GM11168 (cell line): ENCODE measurements around the gene GHR.
"Not testable (repeated sequence)": the region's sequence is repeated elsewhere in the genome, so short reads cannot be mapped to it uniquely, and the experiment has no call there.

Experiments used
- in situ Hi-C: fragments of 300-500 bp; cut with MboI; formaldehyde crosslinking; loops from one replicate; pipeline ENCODE4 v1.12.0; 2022; ENCODE audit warnings: low sequenced_read_pairs; ENCODE audit not compliant: unreplicated experiment

The GHR gene

GRCh38 chr5:42632354-42632900, 209.2 kb downstream of the GHR start:
- in situ Hi-C loops, result no loop called here

GRCh38 chr5:42634575-42634974, 211.3 kb downstream of the GHR start:
- in situ Hi-C loops, result no loop called here

- in situ Hi-C loops, result no loop called here
Measured at GRCh38 chr5:42636425-42636824, 213.2 kb downstream of the GHR start.

DNA sequence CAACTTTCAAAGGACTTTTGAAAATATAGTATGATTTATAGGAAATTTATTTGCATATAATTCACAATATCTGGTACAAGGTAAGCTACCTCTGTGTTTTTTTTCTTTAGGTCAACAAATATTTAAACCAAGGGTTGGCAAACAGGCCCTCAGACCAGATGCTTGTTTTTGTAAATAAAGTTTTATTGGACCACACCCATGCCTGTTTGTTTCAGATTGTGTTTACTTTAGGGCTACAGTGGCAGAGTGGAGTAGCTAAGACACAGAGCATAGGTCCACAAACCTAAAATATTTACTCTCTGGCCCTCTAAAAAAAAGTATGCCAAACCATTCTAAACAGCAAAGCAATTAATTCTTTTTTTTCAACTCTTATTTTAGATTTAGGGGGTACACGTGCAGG, 213.7 kb downstream of the GHR start:
- in situ Hi-C loops, result no loop called here

GRCh38 chr5:42638972-42639371, 215.7 kb downstream of the GHR start:
- in situ Hi-C loops, result no loop called here

DNA sequence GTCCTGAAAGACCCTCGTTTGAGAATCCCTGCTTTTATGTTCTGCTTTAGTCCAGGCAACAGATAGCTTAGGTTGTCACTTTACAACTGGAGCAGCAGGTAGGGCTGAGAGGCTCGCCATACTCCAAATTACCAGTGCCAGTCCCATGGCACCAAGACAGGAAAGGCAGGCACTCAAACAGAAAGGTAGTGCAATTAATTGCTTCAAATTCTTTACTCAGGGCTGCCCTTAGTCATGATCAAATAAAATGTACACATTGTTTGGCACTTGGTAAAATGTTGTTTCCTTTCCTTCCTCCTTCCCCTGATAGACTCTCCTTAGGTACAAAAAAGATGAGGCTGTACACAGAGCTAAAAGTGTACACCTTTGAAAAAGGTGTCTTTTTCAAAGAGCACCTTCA, 217.6 kb downstream of the GHR start:
- in situ Hi-C loops, result no loop called here

- in situ Hi-C loops, result no loop called here
Measured at GRCh38 chr5:42641336-42642005, 218.2 kb downstream of the GHR start.

DNA sequence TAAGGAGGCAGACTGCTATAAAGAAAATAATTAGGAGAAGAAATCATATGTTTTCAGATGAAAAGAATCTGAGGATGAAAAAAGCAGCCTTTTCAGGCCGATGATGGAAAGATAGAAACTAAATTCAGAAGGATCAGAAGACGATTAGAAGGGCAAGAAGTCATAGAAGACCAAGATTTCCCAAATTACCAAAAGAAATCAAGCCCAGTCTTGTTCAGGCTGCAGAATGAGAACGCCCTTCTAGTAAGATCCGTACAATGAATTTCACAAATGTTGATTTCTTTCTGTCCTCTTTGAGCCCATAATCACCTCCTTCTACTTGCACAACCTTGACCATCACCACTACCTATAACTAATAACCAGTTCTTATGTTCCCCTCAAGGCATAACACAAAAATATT, 218.8 kb downstream of the GHR start:
- in situ Hi-C loops, result no loop called here

DNA sequence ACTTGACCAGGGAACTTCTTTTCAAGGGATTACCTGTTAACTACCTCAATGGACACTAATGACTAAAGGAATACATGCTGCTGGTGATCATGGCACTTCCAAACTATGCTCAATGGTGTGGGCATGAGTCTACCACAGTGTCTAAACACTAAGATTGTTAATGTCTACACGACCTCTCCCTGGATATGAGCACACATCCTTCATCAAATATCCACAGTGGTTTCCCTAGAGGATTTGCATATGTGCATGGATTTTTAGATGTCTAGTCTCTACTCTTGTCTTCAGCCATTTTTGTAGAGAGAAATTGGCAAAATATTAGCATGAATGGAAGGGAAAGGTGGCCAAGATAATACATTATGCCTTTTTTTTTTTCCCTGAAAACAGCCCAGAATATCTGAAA, 220.1 kb downstream of the GHR start:
- in situ Hi-C loops, result no loop called here

GRCh38 chr5:42645138-42645537, 221.9 kb downstream of the GHR start:
- in situ Hi-C loops, result no loop called here

DNA sequence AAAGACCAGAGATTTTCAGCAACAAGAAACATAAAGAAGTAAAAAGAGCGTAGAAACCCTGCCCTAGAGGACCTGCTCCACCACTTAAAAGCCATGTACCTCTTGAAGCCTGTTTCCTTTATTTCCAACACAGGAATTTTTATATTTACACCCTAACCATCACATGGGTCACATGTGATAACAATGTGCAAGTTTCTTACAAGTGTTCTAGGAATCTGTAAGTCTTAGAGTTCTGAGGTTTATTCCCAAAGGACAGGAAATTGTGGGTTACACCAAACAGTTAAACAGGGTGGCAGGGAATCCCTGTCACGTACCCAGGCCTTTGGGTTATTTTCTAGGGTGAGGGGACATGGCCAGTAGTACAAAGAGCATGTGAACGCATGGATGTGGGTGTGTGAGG, 224.8 kb downstream of the GHR start:
- in situ Hi-C loops, result no loop called here

- in situ Hi-C loops, result no loop called here
Measured at GRCh38 chr5:42648915-42649314, 225.7 kb downstream of the GHR start.

- in situ Hi-C loops, result no loop called here
Measured at GRCh38 chr5:42650084-42650483, 226.8 kb downstream of the GHR start.

DNA sequence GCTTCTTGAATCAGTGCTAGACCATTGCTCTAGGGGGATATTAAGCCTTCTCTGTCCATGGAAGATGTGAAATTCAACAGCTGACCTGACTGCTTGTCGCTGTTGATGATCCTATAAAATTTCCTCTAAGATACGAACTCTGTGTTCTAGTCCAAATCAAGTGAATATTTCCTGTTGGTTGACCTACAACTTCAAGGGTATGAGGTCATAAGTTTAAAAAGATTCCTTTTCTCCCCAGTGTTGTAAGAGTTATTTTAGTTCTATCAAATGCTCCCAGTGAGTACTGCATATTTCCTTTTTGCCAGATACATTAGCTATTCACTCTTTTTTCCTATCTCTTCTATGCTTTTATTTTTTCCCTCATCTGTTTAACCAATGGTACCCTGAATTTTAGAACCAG, 230.5 kb downstream of the GHR start:
- in situ Hi-C loops, result no loop called here

DNA sequence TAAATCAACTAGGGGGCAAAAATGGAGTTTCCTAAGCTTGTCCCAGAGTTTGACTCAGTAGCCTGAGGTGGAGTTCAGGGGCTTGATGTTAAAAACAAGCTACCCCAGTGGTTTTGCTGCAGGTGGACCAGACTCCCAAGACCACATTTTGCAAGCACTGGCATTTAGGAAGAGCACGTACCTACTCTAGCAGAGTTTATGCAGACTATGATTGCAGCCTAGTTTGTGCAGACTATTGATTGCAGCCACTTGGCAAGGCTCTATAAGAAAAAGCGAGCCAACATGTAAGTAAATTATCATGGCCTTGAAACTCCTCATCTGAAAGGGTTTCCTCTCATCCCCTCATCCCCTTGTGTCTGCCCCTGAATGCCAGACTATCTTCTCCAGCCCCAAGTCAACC, 231.4 kb downstream of the GHR start:
- in situ Hi-C loops, result no loop called here

GRCh38 chr5:42655982-42656650, 232.9 kb downstream of the GHR start:
- in situ Hi-C loops, result no loop called here

DNA sequence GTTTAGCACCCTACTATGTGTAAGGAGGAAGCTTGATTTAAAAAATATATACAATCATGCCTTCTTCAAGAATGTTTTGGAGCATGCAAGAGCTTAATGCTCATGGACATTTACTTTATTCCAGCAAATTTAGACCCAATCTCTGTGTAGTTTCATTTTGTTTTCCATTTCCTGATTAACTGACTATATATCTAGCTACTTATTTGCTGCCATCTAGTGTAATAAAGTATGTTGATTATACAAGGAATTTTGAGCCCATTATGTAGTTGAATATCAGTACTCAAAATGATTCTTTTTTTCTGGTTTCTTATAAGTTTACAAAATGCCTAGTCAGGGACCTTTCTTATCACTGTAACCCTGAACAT, 233.4 kb downstream of the GHR start:
- in situ Hi-C loops, result no loop called here

GRCh38 chr5:42659869-42660268, 236.6 kb downstream of the GHR start:
- in situ Hi-C loops, result not testable (repeated sequence)

DNA sequence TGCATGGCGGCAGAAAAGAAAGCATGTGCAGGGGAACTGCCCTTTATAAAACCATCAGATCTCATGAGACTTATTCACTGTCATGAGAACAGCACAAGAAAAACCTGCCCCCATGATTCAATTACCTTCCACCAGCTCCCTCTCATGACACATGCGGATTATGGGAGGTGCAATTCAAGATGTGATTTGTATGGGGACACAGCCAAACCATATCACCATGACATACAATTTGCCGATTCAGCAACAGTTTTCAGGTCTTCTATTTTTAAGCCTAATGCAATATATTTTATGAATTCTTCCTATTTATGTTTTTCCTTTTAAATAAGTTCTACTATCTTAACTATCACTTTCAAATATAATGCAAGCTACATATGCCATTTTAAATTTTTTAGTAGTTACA, 242.6 kb downstream of the GHR start:
- in situ Hi-C loops, result no loop called here

DNA sequence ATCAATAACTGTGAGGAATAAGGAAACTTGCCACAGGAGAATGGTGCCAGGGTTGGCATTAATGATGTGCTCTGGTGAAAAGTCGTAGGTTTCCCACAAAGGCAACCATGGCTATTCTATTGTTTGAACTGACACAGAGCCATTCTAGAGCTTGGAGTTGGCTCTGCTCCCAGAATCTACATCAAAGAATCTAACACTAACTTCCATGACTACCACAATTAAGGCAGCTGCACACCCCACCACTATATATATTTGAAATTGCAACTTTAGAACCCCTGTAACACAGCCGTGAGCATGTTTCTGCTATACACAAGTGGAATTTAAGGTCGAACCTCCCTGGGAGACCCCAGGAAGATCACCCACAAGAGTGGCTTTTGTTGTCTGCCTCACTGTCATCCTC, 243.6 kb downstream of the GHR start:
- in situ Hi-C loops, result no loop called here

- in situ Hi-C loops, result no loop called here
Measured at GRCh38 chr5:42668254-42668653, 245.0 kb downstream of the GHR start.

GRCh38 chr5:42672925-42673324, 249.7 kb downstream of the GHR start:
- in situ Hi-C loops, result no loop called here
